Measurements from ENCODE around the gene UGT1A5.

The UGT1A5 gene

DNA sequence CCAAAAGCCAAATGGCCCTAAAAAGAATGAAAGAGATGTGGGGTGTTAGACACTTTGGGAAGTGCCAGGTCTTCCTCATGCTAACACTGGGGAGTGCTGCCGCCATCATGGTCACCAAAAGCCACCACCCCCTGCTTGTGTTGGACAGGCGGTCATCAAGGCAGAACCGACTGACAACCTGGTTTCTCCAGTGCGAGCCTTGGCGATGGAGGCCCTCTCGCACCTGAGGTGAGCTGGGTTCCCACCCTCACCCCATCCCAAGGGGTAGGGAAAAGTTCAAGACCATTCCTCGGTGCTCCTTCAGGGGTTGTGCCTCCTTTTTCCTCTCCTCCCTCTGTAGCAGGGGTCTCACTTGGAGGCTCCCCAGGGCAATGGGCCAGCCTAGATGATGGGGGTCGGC lies 99.0 kb downstream of the UGT1A5 start:
- no peak for DNase-seq

- DNase-seq = no peak
Measured at GRCh38 chr2:233813236-233814055, 100.7 kb downstream of the UGT1A5 start.

GRCh38 chr2:233814056-233814835 lies 101.5 kb downstream of the UGT1A5 start:
- DNase-seq = no peak

GRCh38 chr2:233815861-233816260 lies 103.2 kb downstream of the UGT1A5 start:
- no peak for DNase-seq

DNA sequence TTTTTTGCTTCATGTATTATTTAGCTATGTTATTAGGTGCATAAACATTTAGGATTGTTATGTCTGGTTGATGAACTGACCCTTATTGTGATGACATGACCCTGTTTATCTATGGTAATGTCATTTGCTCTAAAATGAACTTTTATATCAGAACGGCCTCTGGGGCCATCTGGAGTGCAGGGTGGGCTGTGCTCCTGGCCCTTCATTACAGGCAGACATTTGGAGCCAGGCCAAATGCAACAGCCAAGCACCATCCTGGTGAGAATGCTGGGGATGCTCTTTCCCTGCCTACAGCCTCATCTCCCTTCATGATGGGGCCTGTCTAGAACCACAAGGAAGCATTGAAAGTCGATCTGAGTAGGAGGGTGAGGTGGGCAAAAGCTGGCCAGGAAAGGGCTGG lies 103.6 kb downstream of the UGT1A5 start:
- no peak for DNase-seq

DNA sequence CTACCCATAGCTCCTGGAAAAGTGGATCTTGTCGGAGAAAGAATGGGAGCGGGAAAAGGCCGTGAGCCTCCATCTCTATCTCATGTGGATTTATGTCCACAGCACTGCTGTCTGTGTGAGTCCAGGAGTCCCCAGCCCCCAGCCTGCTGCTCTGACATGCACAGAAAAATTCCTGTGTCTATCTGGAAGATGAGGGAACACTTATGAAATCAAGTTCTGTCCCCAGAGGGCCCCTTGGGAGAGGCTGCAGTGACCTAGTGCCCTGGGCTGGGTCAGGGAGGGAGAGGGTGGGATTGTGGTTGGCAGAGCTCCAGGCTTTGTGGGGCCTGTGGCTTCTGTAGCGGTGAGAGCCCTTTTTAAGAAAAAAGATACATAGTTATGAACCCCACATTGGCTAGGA lies 104.1 kb downstream of the UGT1A5 start:
- no peak for DNase-seq

DNA sequence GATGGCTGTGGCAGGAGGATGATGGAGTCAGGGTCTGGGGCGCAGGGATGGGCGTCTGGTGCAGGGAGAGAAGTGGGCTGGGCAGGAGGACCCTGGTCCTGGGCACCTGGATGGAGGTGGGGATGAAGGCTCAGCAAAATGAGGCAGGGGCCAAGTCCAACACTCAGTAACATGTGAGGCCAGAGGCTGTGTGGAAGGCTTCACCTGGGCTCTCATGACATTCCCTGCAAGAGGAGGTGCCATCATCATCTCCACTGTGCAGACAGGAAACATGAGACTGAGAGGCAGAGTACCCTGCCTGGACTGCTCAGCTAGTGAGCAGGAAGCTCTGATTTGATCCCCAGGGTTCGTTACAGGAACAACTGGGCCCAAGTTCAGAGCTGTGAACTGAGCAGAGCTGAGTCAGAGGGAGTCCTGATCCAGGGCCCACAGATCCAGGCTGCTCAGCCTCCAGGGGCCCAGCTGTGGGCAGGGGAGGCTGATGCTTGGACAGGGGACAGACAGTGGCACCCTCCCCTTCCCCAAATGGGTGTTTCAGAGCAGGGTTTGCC lies 104.7 kb downstream of the UGT1A5 start:
- DNase-seq = no peak

DNA sequence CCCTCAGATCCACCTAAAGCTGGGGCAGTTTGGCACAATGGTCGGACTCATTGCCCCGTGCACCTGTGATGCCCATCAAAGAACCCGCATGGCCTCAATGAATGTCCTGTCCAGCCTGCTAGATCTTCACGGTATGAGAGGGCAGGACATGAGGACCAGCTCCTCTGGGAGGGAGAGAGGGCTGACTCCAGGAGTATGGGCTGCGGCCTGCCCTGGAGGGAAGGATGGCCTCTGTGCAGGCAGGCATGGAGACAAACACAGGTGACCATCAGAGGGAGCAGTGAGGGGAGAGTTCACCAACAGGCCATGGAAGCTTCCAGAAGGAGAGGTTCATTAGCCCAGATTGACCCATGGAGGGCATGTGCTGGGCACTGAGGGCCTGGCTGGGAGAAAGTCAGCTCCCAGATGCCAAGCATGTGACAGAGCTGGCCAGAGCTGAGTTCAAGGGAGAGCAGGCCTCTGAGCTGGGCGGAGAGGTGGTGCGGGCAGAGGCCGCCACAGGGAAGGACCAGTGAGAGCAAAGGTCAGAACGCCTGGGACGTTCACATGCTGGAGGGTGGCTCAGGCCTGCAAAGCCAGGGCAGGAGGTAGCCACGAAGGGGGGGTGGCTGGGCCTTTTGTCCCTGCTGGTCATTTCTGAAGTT lies 105.4 kb downstream of the UGT1A5 start:
- DNase-seq = no peak

DNA sequence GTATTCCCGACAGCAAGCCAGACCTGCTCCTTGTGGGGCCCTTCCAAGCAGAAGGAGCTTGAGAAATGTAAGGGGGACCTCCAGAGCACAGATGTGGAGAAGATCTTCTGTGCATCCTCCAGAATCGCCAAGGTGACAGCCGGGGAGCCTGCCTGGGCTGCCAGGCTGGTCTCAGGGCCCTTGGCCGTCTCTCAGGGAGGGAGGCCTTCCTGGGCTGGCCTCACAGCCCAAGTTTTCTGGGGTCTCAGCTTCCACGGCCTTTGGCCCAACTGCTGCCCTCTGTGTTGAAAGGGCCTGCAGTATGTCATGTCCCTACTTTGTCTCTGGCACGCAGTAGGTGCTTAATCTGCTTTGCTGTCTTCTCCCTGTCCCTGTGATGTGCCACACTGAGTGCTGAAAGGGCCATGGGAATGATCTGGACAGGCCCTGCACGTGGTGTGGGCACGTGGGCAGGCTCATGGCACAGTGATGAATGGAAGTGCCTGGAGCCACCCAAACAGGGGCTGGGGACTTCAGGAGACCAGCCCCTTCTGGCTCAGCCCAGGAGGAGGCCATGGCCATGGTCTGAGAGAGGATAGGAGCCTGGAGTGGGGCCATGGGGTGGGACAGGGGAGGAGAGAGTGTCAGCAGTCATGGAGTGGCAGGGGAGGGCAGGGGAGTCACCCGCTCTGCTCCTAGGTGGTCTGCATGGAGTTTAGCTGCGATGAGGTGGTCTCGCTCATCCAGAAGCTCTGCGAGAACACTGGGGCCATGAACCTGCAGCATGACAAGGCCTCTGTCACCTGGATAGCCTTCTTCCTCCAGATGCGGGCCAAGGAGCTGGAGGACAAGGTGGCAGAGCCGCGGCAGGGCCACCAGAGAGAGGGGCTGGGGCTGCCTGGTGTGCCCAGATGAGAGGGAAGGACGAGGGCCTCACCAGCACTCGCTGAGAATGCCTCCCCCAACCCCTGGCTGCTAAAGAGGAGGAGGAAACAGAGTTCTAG lies 106.2 kb downstream of the UGT1A5 start:
- DNase-seq = no peak

- no peak for DNase-seq
Measured at GRCh38 chr2:233819884-233820773, 107.4 kb downstream of the UGT1A5 start.

- DNase-seq = no peak
Measured at GRCh38 chr2:233820774-233821105, 108.0 kb downstream of the UGT1A5 start.

GRCh38 chr2:233821196-233821595 lies 108.5 kb downstream of the UGT1A5 start:
- no peak for DNase-seq

DNA sequence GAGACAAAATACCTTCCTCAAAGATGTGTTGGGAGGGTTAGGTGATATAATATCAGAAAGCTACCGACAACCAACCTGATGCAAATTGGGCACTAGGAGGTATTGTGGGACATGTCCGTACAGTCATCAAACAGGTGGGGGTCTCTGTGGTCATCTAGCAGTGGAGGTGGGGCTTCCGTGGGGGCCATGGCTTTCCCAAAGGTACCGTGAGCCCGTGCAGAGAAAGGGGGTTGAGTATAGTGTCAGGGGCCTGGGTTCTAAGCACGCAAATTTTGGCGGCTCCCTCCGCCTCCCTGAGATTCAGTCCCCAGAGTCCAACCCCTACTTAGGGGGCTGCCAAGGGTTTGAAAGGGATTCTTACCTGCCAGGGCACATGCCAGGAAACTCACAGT lies 109.0 kb downstream of the UGT1A5 start:
- DNase-seq = no peak

DNA sequence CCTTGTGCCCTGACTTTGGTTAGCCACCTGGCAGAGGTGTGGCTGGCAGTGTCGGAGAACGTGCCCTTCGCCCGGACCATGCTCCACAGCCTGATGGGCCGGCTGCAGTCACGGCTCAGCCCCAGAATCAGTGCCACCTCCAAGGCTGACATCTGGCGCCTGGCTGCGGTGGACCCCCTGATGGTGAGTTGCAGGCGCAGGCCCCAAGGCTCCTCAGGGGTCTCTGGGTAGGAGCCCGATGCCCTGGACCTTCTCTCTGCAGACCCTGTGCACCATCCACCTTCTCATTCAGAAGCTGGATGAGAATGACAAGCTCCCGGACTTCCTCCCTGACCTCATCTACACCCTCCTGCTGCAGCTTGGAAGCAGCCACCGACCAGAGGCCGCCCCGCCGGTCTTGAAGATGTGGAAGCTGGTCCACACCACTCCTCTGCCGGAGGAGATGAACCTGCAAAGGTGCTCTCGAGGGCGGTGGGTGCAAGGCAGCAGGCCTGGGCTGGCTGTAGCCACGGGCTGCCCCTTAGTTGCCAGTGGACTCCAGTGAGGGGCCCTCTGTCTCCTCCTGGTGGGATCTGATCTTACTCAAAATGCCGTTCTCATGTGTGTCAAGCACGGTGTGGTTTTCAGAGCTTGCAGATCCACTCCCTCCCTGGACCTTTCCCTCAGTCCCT lies 109.5 kb downstream of the UGT1A5 start:
- DNase-seq = no peak
